HL-60 (cell line): Measurements from ENCODE around the gene PCGF3.
"Not testable (repeated sequence)": the region's sequence is repeated elsewhere in the genome, so short reads cannot be mapped to it uniquely, and the experiment has no call there.

Experiments used
- DNase-seq, 2 experiments: peaks; one replicate each; pipeline ENCODE4 v3.0.0-alpha.2; 2010 to 2020; ENCODE audit warnings: low read depth in 1 of 2, low spot score in 1 of 2
- H3K27ac ChIP-seq: fragments of 250-450 bp; sonication (Bioruptor Pico); replicated peaks from 2 replicates; pipeline ENCODE4 v1.5.1; 2020; ENCODE audit warnings: mild to moderate bottlenecking, moderate library complexity
- H3K27me3 ChIP-seq: fragments of 250-450 bp; sonication (Bioruptor Pico); 2 replicates; pipeline ENCODE4 v1.5.1; 2021; ENCODE audit warnings: mild to moderate bottlenecking, moderate library complexity; ENCODE audit not compliant: insufficient read depth, poor library complexity, severe bottlenecking
- H3K4me3 ChIP-seq: replicated peaks from 2 replicates; pipeline ENCODE4 v1.5.1; 2011; ENCODE audit warnings: mild to moderate bottlenecking, control low read depth, low read length; ENCODE audit not compliant: insufficient read depth
- CTCF ChIP-seq: IDR thresholded peaks from one replicate; pipeline ENCODE4 v1.5.1; 2011; ENCODE audit warnings: low read length, control low read depth, inconsistent platforms; ENCODE audit not compliant: insufficient read depth
- GABPA ChIP-seq: IDR thresholded peaks from 2 replicates; pipeline ENCODE4 v1.6.1; 2012; ENCODE audit warnings: low read depth
- POLR2AphosphoS5 ChIP-seq: IDR thresholded peaks from 2 replicates; pipeline ENCODE4 v1.6.1; 2012; ENCODE audit warnings: low read depth
- REST ChIP-seq: IDR thresholded peaks from 2 replicates; pipeline ENCODE4 v1.6.1; 2012; ENCODE audit warnings: low read depth; ENCODE audit not compliant: insufficient replicate concordance
- SPI1 ChIP-seq: IDR thresholded peaks from 2 replicates; pipeline ENCODE4 v1.6.1; 2012; ENCODE audit warnings: low read depth, mild to moderate bottlenecking, borderline replicate concordance

Gene PCGF3

GRCh38 chr4:735583-735982 lies 30.0 kb downstream of the PCGF3 start:
- TF ChIP-seq CTCF (no peak), GABPA (no peak), POLR2AphosphoS5 (no peak)

GRCh38 chr4:736561-736960 lies 30.9 kb downstream of the PCGF3 start:
- H3K4me3 ChIP-seq, H3K27me3 ChIP-seq, DNase-seq, H3K27ac ChIP-seq: not testable (repeated sequence)

More at GRCh38 chr4:735583-735982, 30.0 kb downstream of the PCGF3 start:
- no peaks in the 10 kb centered on the region for H3K27me3 ChIP-seq
- H3K4me3 ChIP-seq: no peak overlapping the region
- DNase-seq: no peak
- no peak overlapping the region for H3K27ac ChIP-seq

- TF ChIP-seq SPI1 (no peak), REST (no peak), CTCF (no peak), POLR2AphosphoS5 (no peak), GABPA (no peak)
- Histone ChIP-seq H3K27me3 (no peaks in the 10 kb centered on the region), H3K27ac (no peak overlapping the region), H3K4me3 (no peak overlapping the region)
- no peak for DNase-seq
Observed at GRCh38 chr4:738781-739280, 33.2 kb downstream of the PCGF3 start.

- TF ChIP-seq SPI1 (no peak), POLR2AphosphoS5 (no peak), CTCF (no peak)
- DNase-seq: no peak
- Histone ChIP-seq H3K27me3 (no peaks in the 10 kb centered on the region), H3K4me3 (no peak overlapping the region), H3K27ac (no peak overlapping the region)
Observed at GRCh38 chr4:739569-739968, 33.9 kb downstream of the PCGF3 start.

- no peaks in the 10 kb centered on the region for H3K27me3 ChIP-seq
- no peak overlapping the region for H3K27ac ChIP-seq
- no peak for DNase-seq
- no peak overlapping the region for H3K4me3 ChIP-seq
- no peak for TF ChIP-seq SPI1
- no peak for TF ChIP-seq CTCF
- TF ChIP-seq POLR2AphosphoS5: no peak
- no peak for TF ChIP-seq REST
- TF ChIP-seq GABPA: no peak
Observed at GRCh38 chr4:740011-740410, 34.4 kb downstream of the PCGF3 start.
